ENCODE data around the gene DDX1. TPM values are rescaled to one million over a fixed set of nuclear protein-coding genes. Genes with fewer than 3 reads are reported as not detected.
"Not testable (repeated sequence)": the region's sequence is repeated elsewhere in the genome, so short reads cannot be mapped to it uniquely, and the experiment has no call there.

The DDX1 gene
- total and polyA plus RNA-seq, 2 donors (not counting 1 experiment from before 2014, with no cell fraction given), result 13.2 to 52.6 TPM

DNA sequence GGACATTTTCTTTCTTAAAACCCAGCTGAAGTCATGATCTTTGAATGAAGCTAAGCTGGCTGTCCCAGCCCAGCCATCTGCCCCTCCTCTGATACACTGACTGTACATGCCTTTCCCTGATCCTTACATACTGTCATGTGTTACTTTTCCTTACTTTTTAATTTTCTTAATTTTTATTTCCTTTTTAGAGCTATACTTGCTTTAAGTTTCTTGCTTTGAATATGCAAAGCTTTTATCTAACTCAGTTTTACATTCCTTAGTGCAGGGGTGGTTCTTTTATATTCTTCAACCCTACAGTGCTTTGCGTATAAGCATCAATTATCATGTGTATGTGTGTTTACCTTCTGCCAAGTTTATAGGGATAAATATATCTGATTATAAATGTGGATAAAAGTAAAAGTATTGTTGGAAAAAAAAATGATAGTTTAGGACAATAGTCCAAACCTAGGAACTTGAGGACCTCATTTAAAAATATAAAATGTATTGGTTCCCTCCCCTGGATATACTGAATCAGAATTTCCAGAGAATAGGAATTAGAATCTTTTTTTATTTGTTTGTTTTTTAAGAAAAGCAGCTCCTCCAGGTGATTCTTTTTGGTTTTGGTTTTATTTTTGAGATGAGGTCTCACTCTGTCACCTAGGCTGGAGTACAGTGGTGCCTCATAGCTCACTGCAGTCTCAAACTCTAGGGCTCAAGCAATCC, 17.8 kb downstream of the DDX1 start:
- Mint-ChIP-seq H3K27ac (no peak overlapping the region), H3K27me3 (no peaks in the 10 kb centered on the region), H3K4me3 (no peak overlapping the region), H3K9me3 (ENCODE audit: insufficient read depth) (no peaks in the 10 kb centered on the region), H3K4me1 (no peaks in the 10 kb centered on the region)
- H3K36me3 ChIP-seq (replicated peaks in 1 of 2; ENCODE audit: control extremely low read depth in 1 of 2, control insufficient read depth in 1 of 2, extremely low read depth in 1 of 2, insufficient read depth in 2 of 2, low read length in 1 of 2), result peaks cover 9 to 67% of the 10 kb centered on the region in 2 experiments
- no peak for TF ChIP-seq EZH2 (IDR thresholded peaks at IDR 0.05; ENCODE audit: borderline replicate concordance, insufficient read depth, low read depth, low read length, poor library complexity, severe bottlenecking)
- TF ChIP-seq CTCF (IDR thresholded peaks at IDR 0.05), result no peak
- H3K4me1 ChIP-seq (ENCODE audit: control insufficient read depth in 2 of 2, insufficient read depth in 2 of 2, low read length in 2 of 2), result no peaks in the 10 kb centered on the region
- ATAC-seq (ENCODE audit: low read depth) (no peak), DNase-seq (no peak)
- H2AFZ ChIP-seq (ENCODE audit: insufficient read depth, low read depth, low read length, poor library complexity, severe bottlenecking), result no peak overlapping the region
- H3K4me3 ChIP-seq (ENCODE audit: control extremely low read depth in 1 of 5, extremely low read depth in 1 of 5, insufficient read depth in 1 of 5, low read depth in 2 of 5, low read length in 4 of 5), result no peak overlapping the region
- ChIA-PET CTCF (no interaction called here), POLR2A (no interaction called here)
- H3K9me3 ChIP-seq (ENCODE audit: control extremely low read depth in 1 of 3, control insufficient read depth in 2 of 3, insufficient read depth in 1 of 3, low read length in 2 of 3), result no peaks in the 10 kb centered on the region
- no CpG with 5 or more reads among the region's 1 CpG for WGBS (ENCODE audit: insufficient coverage)
- no peaks in the 10 kb centered on the region for H3K27me3 ChIP-seq (replicated peaks in 1 of 4; ENCODE audit: control extremely low read depth in 1 of 4, control insufficient read depth in 3 of 4, insufficient read depth in 4 of 4, low read length in 3 of 4)
- intact Hi-C loops (cut with micrococcal nuclease), result no loop called here
- H3K9ac ChIP-seq (ENCODE audit: low read length), result no peak overlapping the region
- H3K27ac ChIP-seq (ENCODE audit: low read length in 2 of 2), result no peak overlapping the region
- no peaks in the 10 kb centered on the region for H3K79me2 ChIP-seq (ENCODE audit: control insufficient read depth, insufficient read depth, low read length)
- H3K4me2 ChIP-seq (replicated peaks; ENCODE audit: low read depth, low read length, poor library complexity, severe bottlenecking), result no peak overlapping the region
- no peaks in the 10 kb centered on the region for H4K20me1 ChIP-seq (ENCODE audit: control insufficient read depth, insufficient read depth, low read length, poor library complexity, severe bottlenecking)

GRCh38 chr2:15610430-15610952, 18.8 kb downstream of the DDX1 start:
- no CpG with 5 or more reads among the region's 5 CpGs for WGBS (ENCODE audit: insufficient coverage)
- intact Hi-C loops (cut with micrococcal nuclease), result no loop called here
- ChIA-PET POLR2A (no interaction called here), CTCF (no interaction called here)
- H3K9ac ChIP-seq (ENCODE audit: low read length), result no peak overlapping the region
- DNase-seq (no peak), ATAC-seq (ENCODE audit: low read depth) (no peak)
- H3K36me3 ChIP-seq (replicated peaks in 1 of 2; ENCODE audit: control extremely low read depth in 1 of 2, control insufficient read depth in 1 of 2, extremely low read depth in 1 of 2, insufficient read depth in 2 of 2, low read length in 1 of 2), result peaks cover 5 to 67% of the 10 kb centered on the region in 2 experiments
- no peaks in the 10 kb centered on the region for H4K20me1 ChIP-seq (ENCODE audit: control insufficient read depth, insufficient read depth, low read length, poor library complexity, severe bottlenecking)
- H3K27me3 ChIP-seq (replicated peaks in 1 of 4; ENCODE audit: control extremely low read depth in 1 of 4, control insufficient read depth in 3 of 4, insufficient read depth in 4 of 4, low read length in 3 of 4), result no peaks in the 10 kb centered on the region
- no peak overlapping the region for H3K4me3 Mint-ChIP-seq
- TF ChIP-seq CTCF (IDR thresholded peaks at IDR 0.05), result no peak
- no peak for TF ChIP-seq EZH2 (IDR thresholded peaks at IDR 0.05; ENCODE audit: borderline replicate concordance, insufficient read depth, low read depth, low read length, poor library complexity, severe bottlenecking)
- no peaks in the 10 kb centered on the region for H3K9me3 Mint-ChIP-seq (ENCODE audit: insufficient read depth)
- H3K4me1 Mint-ChIP-seq, result no peaks in the 10 kb centered on the region
- no peak overlapping the region for H3K27ac ChIP-seq (ENCODE audit: low read length in 2 of 2)
- H3K4me3 ChIP-seq (ENCODE audit: control extremely low read depth in 1 of 5, extremely low read depth in 1 of 5, insufficient read depth in 1 of 5, low read depth in 2 of 5, low read length in 4 of 5), result no peak overlapping the region
- no peaks in the 10 kb centered on the region for H3K27me3 Mint-ChIP-seq
- H3K4me2 ChIP-seq (replicated peaks; ENCODE audit: low read depth, low read length, poor library complexity, severe bottlenecking), result no peak overlapping the region
- H3K79me2 ChIP-seq (ENCODE audit: control insufficient read depth, insufficient read depth, low read length), result no peaks in the 10 kb centered on the region
- H3K27ac Mint-ChIP-seq, result no peak overlapping the region
- H3K4me1 ChIP-seq (ENCODE audit: control insufficient read depth in 2 of 2, insufficient read depth in 2 of 2, low read length in 2 of 2), result no peaks in the 10 kb centered on the region
- no peaks in the 10 kb centered on the region for H3K9me3 ChIP-seq (ENCODE audit: control extremely low read depth in 1 of 3, control insufficient read depth in 2 of 3, insufficient read depth in 1 of 3, low read length in 2 of 3)
- no peak overlapping the region for H2AFZ ChIP-seq (ENCODE audit: insufficient read depth, low read depth, low read length, poor library complexity, severe bottlenecking)

- H3K27ac ChIP-seq (ENCODE audit: low read length in 2 of 2); H3K4me3 Mint-ChIP-seq; H3K27ac Mint-ChIP-seq; H3K4me3 ChIP-seq (ENCODE audit: control extremely low read depth in 1 of 5, extremely low read depth in 1 of 5, insufficient read depth in 1 of 5, low read depth in 2 of 5, low read length in 4 of 5); POLR2A ChIA-PET; H3K9ac ChIP-seq (ENCODE audit: low read length); DNase-seq; CTCF ChIA-PET; H2AFZ ChIP-seq (ENCODE audit: insufficient read depth, low read depth, low read length, poor library complexity, severe bottlenecking); H4K20me1 ChIP-seq (ENCODE audit: control insufficient read depth, insufficient read depth, low read length, poor library complexity, severe bottlenecking); H3K79me2 ChIP-seq (ENCODE audit: control insufficient read depth, insufficient read depth, low read length); H3K27me3 ChIP-seq (replicated peaks in 1 of 4; ENCODE audit: control extremely low read depth in 1 of 4, control insufficient read depth in 3 of 4, insufficient read depth in 4 of 4, low read length in 3 of 4); H3K9me3 ChIP-seq (ENCODE audit: control extremely low read depth in 1 of 3, control insufficient read depth in 2 of 3, insufficient read depth in 1 of 3, low read length in 2 of 3); ATAC-seq (ENCODE audit: low read depth); intact Hi-C loops (cut with micrococcal nuclease); H3K27me3 Mint-ChIP-seq; H3K9me3 Mint-ChIP-seq (ENCODE audit: insufficient read depth); H3K4me1 ChIP-seq (ENCODE audit: control insufficient read depth in 2 of 2, insufficient read depth in 2 of 2, low read length in 2 of 2); H3K4me2 ChIP-seq (replicated peaks; ENCODE audit: low read depth, low read length, poor library complexity, severe bottlenecking); H3K4me1 Mint-ChIP-seq: not testable (repeated sequence)
- no CpG with 5 or more reads among the region's 33 CpGs for WGBS (ENCODE audit: insufficient coverage)
- peaks cover 5 to 59% of the 10 kb centered on the region in 2 experiments for H3K36me3 ChIP-seq (replicated peaks in 1 of 2; ENCODE audit: control extremely low read depth in 1 of 2, control insufficient read depth in 1 of 2, extremely low read depth in 1 of 2, insufficient read depth in 2 of 2, low read length in 1 of 2)
Observed at GRCh38 chr2:15612101-15612500, 20.4 kb downstream of the DDX1 start.
